ENCODE results near the gene FGF3. TPM values are rescaled to one million over a fixed set of nuclear protein-coding genes. Genes with fewer than 3 reads are reported as not detected.

The FGF3 gene
- polyA plus RNA-seq, 3 donors: not detected

- Mint-ChIP-seq H3K4me1 (no peaks in the 10 kb centered on the region), H3K9me3 (no peaks in the 10 kb centered on the region), H3K27ac (no peak overlapping the region), H3K4me3 (no peak overlapping the region), H3K27me3 (ENCODE audit: low read depth in 3 of 3) (peaks cover 14 to 18% (median 16%) of the 10 kb centered on the region in 3 donors), H3K36me3 (no peaks in the 10 kb centered on the region)
- Histone ChIP-seq H3K9me3 (replicated peaks in 1 of 2; ENCODE audit: control insufficient read depth in 1 of 2, insufficient read depth in 1 of 2, low read length in 2 of 2) (no peaks in the 10 kb centered on the region), H3K36me3 (replicated peaks in 1 of 2; ENCODE audit: control insufficient read depth in 1 of 2, insufficient read depth in 2 of 2, low read length in 2 of 2) (no peaks in the 10 kb centered on the region), H3K9ac (ENCODE audit: insufficient read depth, low read length, poor library complexity, severe bottlenecking) (no peak overlapping the region), H3K4me2 (replicated peaks; ENCODE audit: extremely low read depth, low read length, poor library complexity, severe bottlenecking) (no peak overlapping the region), H3K27me3 (ENCODE audit: control insufficient read depth in 2 of 2, insufficient read depth in 2 of 2, low read length in 2 of 2) (no peaks in the 10 kb centered on the region), H3K4me3 (replicated peaks in 1 of 3; ENCODE audit: low read depth in 2 of 3, low read length in 3 of 3) (no peak overlapping the region), H3K27ac (ENCODE audit: low read depth in 1 of 2, low read length in 2 of 2) (no peak overlapping the region), H3K4me1 (ENCODE audit: control insufficient read depth in 1 of 2, insufficient read depth in 2 of 2, low read length in 2 of 2) (no peaks in the 10 kb centered on the region), H2AFZ (ENCODE audit: insufficient read depth, low read depth, low read length, poor library complexity, severe bottlenecking) (no peak overlapping the region), H3K79me2 (ENCODE audit: insufficient read depth, low read length) (no peaks in the 10 kb centered on the region), H4K20me1 (ENCODE audit: insufficient read depth, low read length) (no peaks in the 10 kb centered on the region)
- 96% methylated on average over 10 of the region's 10 CpGs for WGBS (ENCODE audit: insufficient coverage)
- DNase-seq: no peak
- TF ChIP-seq CTCF (IDR thresholded peaks at IDR 0.05): no peak
- intact Hi-C loops (cut with micrococcal nuclease): no loop called here
Observed at GRCh38 chr11:69826773-69827172, 7.6 kb upstream of the FGF3 start.

- no peak for DNase-seq
- intact Hi-C loops (cut with micrococcal nuclease): no loop called here
Observed at GRCh38 chr11:69825941-69826340, 6.7 kb upstream of the FGF3 start.

More at GRCh38 chr11:69825941-69826340, 6.7 kb upstream of the FGF3 start:
- no peak overlapping the region for H3K27ac Mint-ChIP-seq
- no peaks in the 10 kb centered on the region for H4K20me1 ChIP-seq (ENCODE audit: insufficient read depth, low read length)
- no peak overlapping the region for H2AFZ ChIP-seq (ENCODE audit: insufficient read depth, low read depth, low read length, poor library complexity, severe bottlenecking)
- no peak overlapping the region for H3K4me3 ChIP-seq (replicated peaks in 1 of 3; ENCODE audit: low read depth in 2 of 3, low read length in 3 of 3)
- peaks cover 17 to 26% (median 20%) of the 10 kb centered on the region in 3 donors for H3K27me3 Mint-ChIP-seq (ENCODE audit: low read depth in 3 of 3)
- no peaks in the 10 kb centered on the region for H3K36me3 ChIP-seq (replicated peaks in 1 of 2; ENCODE audit: control insufficient read depth in 1 of 2, insufficient read depth in 2 of 2, low read length in 2 of 2)
- no peak overlapping the region for H3K4me2 ChIP-seq (replicated peaks; ENCODE audit: extremely low read depth, low read length, poor library complexity, severe bottlenecking)
- WGBS (ENCODE audit: insufficient coverage): 60% methylated on average over 5 of the region's 8 CpGs
- no peaks in the 10 kb centered on the region for H3K79me2 ChIP-seq (ENCODE audit: insufficient read depth, low read length)
- H3K9ac ChIP-seq (ENCODE audit: insufficient read depth, low read length, poor library complexity, severe bottlenecking): no peak overlapping the region
- TF ChIP-seq CTCF (IDR thresholded peaks at IDR 0.05): no peak
- H3K4me3 Mint-ChIP-seq: no peak overlapping the region
- peaks cover 0 to 1% of the 10 kb centered on the region in 2 donors for H3K27me3 ChIP-seq (ENCODE audit: control insufficient read depth in 2 of 2, insufficient read depth in 2 of 2, low read length in 2 of 2)
- no peak overlapping the region for H3K27ac ChIP-seq (ENCODE audit: low read depth in 1 of 2, low read length in 2 of 2)
- H3K9me3 Mint-ChIP-seq: no peaks in the 10 kb centered on the region
- H3K36me3 Mint-ChIP-seq: no peaks in the 10 kb centered on the region
- H3K4me1 ChIP-seq (ENCODE audit: control insufficient read depth in 1 of 2, insufficient read depth in 2 of 2, low read length in 2 of 2): no peaks in the 10 kb centered on the region
- no peaks in the 10 kb centered on the region for H3K9me3 ChIP-seq (replicated peaks in 1 of 2; ENCODE audit: control insufficient read depth in 1 of 2, insufficient read depth in 1 of 2, low read length in 2 of 2)
- H3K4me1 Mint-ChIP-seq: no peaks in the 10 kb centered on the region
